GM10266 (cell line): Measurements from ENCODE around the gene DDX51.

Experiments
- DNase-seq: peaks from one replicate; pipeline ENCODE4 v3.0.0; 2012; ENCODE audit errors: extremely low spot score
- TF ChIP-seq, protein P1 (sequence below): IDR thresholded peaks from 2 replicates; pipeline ENCODE4 v1.5.1; 2012; ENCODE audit warnings: mild to moderate bottlenecking, low read depth; ENCODE audit not compliant: control insufficient read depth, insufficient read depth; ENCODE audit errors: missing control alignments

Gene DDX51

DNA sequence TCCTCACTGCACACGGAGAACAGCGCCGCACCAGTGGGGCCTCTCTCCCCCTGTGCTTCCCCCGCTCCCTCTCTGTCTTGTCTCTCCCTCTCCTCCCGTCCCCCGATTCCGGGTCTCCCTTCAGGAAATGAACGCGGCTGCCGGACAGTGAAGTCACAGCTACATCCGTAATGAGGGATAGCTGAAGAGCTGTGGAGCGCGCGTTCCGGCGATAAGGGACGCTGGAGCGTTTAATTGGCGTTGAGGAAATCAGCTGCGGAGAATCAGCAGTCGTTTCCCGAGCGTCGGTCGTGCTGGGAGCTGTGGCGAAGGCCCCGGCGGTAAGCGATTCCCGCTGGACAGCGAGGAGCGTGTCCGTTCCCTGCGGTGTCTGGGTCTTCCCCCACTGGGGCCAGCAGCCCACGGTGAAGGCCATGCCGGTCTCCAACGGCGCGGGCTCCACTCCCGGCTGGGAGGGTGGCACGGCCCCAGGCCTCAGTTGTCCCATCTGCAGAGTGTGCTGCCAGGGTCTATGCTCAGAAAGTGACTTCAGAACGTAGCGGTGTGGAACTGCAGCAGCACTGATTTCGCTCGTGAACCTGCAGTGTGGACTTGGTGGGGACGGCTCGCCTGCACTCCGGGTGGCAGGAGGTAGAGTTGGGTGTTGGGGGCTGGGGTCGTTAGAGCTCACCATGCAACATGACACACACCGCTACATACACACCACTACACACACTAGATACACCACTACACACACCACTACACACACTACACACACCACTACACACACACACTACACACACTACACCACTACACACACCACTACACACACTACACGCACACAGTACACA, 11.0 kb upstream of the DDX51 start:
- no peak for DNase-seq
- TF ChIP-seq, protein P1, sequence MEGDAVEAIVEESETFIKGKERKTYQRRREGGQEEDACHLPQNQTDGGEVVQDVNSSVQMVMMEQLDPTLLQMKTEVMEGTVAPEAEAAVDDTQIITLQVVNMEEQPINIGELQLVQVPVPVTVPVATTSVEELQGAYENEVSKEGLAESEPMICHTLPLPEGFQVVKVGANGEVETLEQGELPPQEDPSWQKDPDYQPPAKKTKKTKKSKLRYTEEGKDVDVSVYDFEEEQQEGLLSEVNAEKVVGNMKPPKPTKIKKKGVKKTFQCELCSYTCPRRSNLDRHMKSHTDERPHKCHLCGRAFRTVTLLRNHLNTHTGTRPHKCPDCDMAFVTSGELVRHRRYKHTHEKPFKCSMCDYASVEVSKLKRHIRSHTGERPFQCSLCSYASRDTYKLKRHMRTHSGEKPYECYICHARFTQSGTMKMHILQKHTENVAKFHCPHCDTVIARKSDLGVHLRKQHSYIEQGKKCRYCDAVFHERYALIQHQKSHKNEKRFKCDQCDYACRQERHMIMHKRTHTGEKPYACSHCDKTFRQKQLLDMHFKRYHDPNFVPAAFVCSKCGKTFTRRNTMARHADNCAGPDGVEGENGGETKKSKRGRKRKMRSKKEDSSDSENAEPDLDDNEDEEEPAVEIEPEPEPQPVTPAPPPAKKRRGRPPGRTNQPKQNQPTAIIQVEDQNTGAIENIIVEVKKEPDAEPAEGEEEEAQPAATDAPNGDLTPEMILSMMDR: no peak

DNA sequence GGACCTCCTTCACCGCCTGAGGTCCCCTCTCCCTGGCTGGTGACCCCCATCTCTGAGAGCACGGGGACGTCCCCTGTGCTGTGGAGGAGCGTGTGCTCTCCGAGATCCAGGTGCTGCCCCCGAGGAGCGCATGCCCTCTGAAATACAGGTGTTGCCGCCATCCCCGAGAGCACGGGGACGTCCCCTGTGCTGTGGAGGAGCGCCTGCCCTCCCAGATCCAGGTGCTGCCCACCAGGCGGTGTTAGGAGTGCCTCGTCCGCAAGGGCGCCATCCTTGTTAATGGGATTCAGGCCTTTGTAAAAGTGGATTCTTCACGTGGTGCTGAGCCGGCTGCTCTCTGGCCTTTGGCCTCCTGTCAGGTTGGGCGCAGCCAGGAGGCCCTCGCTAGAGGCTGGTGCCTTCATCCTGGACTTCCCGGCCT, 10.2 kb upstream of the DDX51 start:
- TF ChIP-seq, protein P1: no peak
- no peak for DNase-seq

DNA sequence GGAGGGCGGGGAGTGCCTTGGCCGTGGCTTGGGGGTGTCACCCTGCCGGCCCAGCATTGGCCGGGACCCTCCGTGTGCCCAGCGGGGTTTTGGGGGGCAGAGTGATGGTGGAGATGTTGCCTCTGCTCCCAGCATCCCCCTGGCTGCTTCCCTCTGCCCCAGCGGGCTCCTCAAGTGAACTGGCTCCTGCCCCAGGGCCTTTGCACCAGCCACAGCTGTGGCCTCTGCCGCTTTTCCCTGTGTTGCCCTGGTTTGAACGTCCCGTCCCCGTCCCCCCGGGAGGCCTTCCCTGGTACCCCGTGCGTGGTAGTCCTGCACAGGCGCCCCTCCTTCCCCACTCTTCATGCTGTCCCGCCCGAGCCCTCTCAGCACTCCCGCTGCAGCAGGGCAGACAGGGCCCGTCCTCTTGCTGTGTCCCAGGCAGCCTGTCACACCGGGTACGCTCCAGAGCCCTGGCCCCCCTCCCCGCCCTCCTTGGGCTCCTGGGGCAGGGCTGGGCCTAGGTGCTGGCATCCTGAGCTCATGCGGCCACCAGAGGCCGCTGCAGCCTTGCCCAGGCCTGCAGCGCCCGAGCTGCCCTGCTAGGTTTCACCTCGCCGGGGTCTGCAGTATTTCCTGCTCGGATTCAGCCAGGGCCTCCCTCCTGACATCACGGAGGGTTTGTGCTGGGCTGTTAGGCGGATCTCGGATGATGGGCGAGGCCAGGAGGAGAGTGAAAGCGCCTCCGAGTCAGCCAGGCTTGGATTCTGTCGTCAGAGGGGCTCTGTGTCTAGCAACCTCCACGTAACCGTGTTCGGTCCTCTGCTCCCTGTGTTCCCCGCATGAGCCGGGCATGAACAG, 9.6 kb upstream of the DDX51 start:
- peak; percentile 90 for DNase-seq
- TF ChIP-seq, protein P1: peak; percentile 94

DNA sequence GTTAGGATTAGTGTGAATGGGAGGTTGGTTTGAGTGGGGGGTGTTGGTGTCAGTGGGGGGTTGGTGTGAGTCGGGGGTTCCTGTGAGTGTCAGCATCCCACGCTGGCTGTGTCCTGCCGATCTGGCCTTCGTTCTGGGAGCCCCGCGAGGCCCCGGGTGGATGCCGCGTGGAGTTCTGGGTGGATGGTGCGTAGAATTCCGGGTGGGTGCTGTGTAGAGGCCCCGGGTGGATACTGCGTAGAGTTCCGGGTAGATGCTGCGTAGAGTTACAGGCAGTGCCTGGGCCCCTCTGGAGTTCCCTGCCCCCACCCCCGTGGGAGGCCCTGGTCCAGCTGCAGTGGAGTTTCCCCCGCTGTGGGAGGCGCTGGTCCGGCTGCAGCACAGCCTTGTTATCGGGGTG, 8.8 kb upstream of the DDX51 start:
- no peak for DNase-seq

DNA sequence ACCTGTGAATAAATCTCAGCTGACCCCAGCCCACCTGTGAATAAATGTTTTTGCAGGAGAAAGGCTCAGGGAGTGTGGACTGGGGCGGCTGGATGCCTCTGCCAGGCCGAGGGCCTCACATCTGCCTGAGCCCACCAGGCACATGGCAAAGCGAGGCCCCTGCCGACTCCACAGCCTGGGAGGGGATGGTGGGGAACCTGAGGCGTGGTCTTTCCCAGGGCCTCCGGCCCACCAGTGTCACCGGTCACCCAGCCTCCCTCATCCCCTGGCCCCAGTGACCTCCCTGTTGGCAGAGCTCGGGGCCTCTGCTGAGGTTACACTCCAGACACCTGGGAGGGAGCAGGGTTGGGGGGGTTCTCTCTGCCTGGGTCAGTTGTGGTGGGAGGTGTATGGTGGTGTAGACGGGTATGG, 8.3 kb upstream of the DDX51 start:
- no peak for DNase-seq
- TF ChIP-seq, protein P1: no peak

More for the DNA sequence above, 8.8 kb upstream of the DDX51 start:
- TF ChIP-seq, protein P1: no peak

DNA sequence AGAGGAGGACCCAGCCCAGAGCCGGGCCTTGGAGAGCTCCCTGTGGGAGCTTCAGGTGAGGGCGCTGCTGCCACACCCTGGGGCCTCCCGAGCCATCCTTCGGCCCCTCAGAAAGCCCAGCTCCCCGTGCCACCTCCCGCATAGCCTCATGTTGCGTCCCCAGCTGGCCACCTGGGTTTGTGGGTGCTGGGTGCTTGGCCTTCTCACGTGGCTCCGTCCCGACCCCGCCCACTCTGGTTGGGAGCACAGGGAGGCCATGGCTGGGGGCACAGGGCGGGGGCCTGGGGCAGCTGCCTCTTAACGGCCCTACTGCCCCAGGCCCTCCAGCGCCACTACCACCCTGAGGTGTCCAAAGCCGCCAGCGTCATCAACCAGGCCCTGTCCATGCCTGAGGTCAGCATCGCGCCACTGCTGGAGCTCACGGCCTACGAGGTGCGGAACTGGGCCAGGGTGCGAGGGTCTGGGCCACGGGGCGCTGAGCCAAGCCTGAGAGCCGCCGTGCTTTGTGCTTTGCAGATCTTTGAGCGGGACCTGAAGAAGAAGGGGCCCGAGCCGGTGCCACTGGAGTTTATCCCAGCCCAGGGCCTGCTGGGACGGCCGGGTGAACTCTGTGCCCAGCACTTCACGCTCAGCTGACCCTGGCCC, 7.8 kb upstream of the DDX51 start:
- TF ChIP-seq, protein P1: no peak
- DNase-seq: no peak
